Ecto neural progenitor cell (in vitro differentiated cells): ENCODE data around the gene ANKRD33B.
"Not testable (repeated sequence)": the region's sequence is repeated elsewhere in the genome, so short reads cannot be mapped to it uniquely, and the experiment has no call there.

ENCODE experiments used
- DNase-seq: peaks from one replicate; pipeline ENCODE4 v3.0.0-alpha.2; 2018; ENCODE audit warnings: low spot score

The ANKRD33B gene

GRCh38 chr5:10537624-10538023 is 26.2 kb upstream of the ANKRD33B start:
- no peak for DNase-seq

GRCh38 chr5:10538103-10538788 is 25.6 kb upstream of the ANKRD33B start:
- no peak for DNase-seq

- DNase-seq = no peak
Measured at GRCh38 chr5:10538789-10539686, 24.8 kb upstream of the ANKRD33B start.

GRCh38 chr5:10539687-10539998 is 24.2 kb upstream of the ANKRD33B start:
- DNase-seq = no peak

- no peak for DNase-seq
Measured at GRCh38 chr5:10540036-10540544, 23.8 kb upstream of the ANKRD33B start.

- no peak for DNase-seq
Measured at GRCh38 chr5:10540951-10541646, 22.8 kb upstream of the ANKRD33B start.

- DNase-seq = no peak
Measured at GRCh38 chr5:10542055-10542550, 21.8 kb upstream of the ANKRD33B start.

GRCh38 chr5:10543585-10544040 is 20.3 kb upstream of the ANKRD33B start:
- DNase-seq = no peak

GRCh38 chr5:10545084-10545483 is 18.8 kb upstream of the ANKRD33B start:
- no peak for DNase-seq

GRCh38 chr5:10546186-10546585 is 17.7 kb upstream of the ANKRD33B start:
- DNase-seq = no peak

- DNase-seq = no peak
Measured at GRCh38 chr5:10548418-10549122, 15.3 kb upstream of the ANKRD33B start.

- DNase-seq = not testable (repeated sequence)
Measured at GRCh38 chr5:10549123-10549514, 14.8 kb upstream of the ANKRD33B start.

GRCh38 chr5:10550222-10550995 is 13.5 kb upstream of the ANKRD33B start:
- DNase-seq = no peak

GRCh38 chr5:10551782-10552138 is 12.1 kb upstream of the ANKRD33B start:
- DNase-seq = no peak

GRCh38 chr5:10552183-10553143 is 11.4 kb upstream of the ANKRD33B start:
- no peak for DNase-seq

GRCh38 chr5:10553476-10553875 is 10.4 kb upstream of the ANKRD33B start:
- no peak for DNase-seq

- DNase-seq = no peak
Measured at GRCh38 chr5:10555277-10555684, 8.6 kb upstream of the ANKRD33B start.

- no peak for DNase-seq
Measured at GRCh38 chr5:10556289-10556807, 7.5 kb upstream of the ANKRD33B start.

GRCh38 chr5:10556893-10557746 is 6.8 kb upstream of the ANKRD33B start:
- no peak for DNase-seq
